H1 (cell line): ENCODE measurements around the gene EPYC. TPM values are rescaled to one million over a fixed set of nuclear protein-coding genes. Genes with fewer than 3 reads are reported as not detected.

Experiments used
- CBX8 ChIP-seq: fragments of 300-800, 300-1000 bp; sonication (generic); IDR thresholded peaks from 2 replicates; pipeline ENCODE4 v1.7.1; 2016; ENCODE audit warnings: low read depth, low read length, borderline replicate concordance
- HDAC2 ChIP-seq, 2 experiments: fragments of 300-600 bp in 1 of 2; sonication (generic) in 1 of 2; IDR thresholded peaks; 2 replicates each; pipeline ENCODE4 v1.6.1; 2011 to 2012; ENCODE audit warnings: low read depth in 2 of 2, low read length in 2 of 2, mild to moderate bottlenecking in 2 of 2, moderate library complexity in 2 of 2, borderline replicate concordance in 1 of 2, inconsistent platforms in 1 of 2
- SP1 ChIP-seq: IDR thresholded peaks from 2 replicates; pipeline ENCODE4 v1.6.1; 2011; ENCODE audit warnings: low read depth, low read length
- TEAD4 ChIP-seq: IDR thresholded peaks from 2 replicates; pipeline ENCODE4 v1.6.1; 2012; ENCODE audit warnings: low read depth, low read length, inconsistent platforms, mixed read lengths
- polyA plus RNA-seq, 7 experiments: library from polyadenylated mRNA; depleted of rRNA in 3 of 7; stranded (reverse) in 5 of 7; unstranded in 2 of 7; fragments of >200 nt in 5 of 7; fragments of 200-250 nt in 2 of 7; gene quantifications; 1 replicate in 5 of 7; 2 replicates in 1 of 7; 4 replicates in 1 of 7; pipeline versions ENCODE4 v1.2.1 to v1.2.3, GENCODE V29; 2011 to 2013; ENCODE audit warnings: missing spikeins in 2 of 7, mixed read lengths in 2 of 7
- total RNA-seq: library from RNA; stranded (reverse); fragmentation: NEBNext Ultra II Directional; extraction: Animal tissue kit (Norgen Biotek cat#: 25700); gene quantifications from 2 replicates; pipeline ENCODE4 v1.2.1, GENCODE V29; 2021
- TF ChIP-seq, protein P1 (sequence below): IDR thresholded peaks from 2 replicates; pipeline ENCODE4 v1.6.1; 2011; ENCODE audit warnings: low read depth, mild to moderate bottlenecking, low read length; ENCODE audit not compliant: insufficient read depth
- TF ChIP-seq, protein P2 (sequence below): IDR thresholded peaks from 2 replicates; pipeline ENCODE4 v1.6.1; 2012; ENCODE audit warnings: low read length, inconsistent platforms

EPYC gene
- total and polyA plus RNA-seq, 2 of the 8 experiments (the other 6 are each of a cell fraction or from before 2014, with no cell fraction given) = not detected

- TF ChIP-seq SP1 (no peak), CBX8 (no peak), TEAD4 (no peak), HDAC2 (IDR thresholded peaks at IDR 0.05; ENCODE audit: borderline replicate concordance in 1 of 2, low read depth in 2 of 2, low read length in 2 of 2) (no peak)
- TF ChIP-seq, protein P1, sequence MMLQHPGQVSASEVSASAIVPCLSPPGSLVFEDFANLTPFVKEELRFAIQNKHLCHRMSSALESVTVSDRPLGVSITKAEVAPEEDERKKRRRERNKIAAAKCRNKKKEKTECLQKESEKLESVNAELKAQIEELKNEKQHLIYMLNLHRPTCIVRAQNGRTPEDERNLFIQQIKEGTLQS = no peak
- TF ChIP-seq, protein P2, sequence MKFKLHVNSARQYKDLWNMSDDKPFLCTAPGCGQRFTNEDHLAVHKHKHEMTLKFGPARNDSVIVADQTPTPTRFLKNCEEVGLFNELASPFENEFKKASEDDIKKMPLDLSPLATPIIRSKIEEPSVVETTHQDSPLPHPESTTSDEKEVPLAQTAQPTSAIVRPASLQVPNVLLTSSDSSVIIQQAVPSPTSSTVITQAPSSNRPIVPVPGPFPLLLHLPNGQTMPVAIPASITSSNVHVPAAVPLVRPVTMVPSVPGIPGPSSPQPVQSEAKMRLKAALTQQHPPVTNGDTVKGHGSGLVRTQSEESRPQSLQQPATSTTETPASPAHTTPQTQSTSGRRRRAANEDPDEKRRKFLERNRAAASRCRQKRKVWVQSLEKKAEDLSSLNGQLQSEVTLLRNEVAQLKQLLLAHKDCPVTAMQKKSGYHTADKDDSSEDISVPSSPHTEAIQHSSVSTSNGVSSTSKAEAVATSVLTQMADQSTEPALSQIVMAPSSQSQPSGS = no peak
These were observed 59.6 kb downstream of the EPYC start (continued) for GRCh38 chr12:90945070-90945649.
